ENCODE results near the gene OR52A1. TPM values are rescaled to one million over a fixed set of nuclear protein-coding genes. Genes with fewer than 3 reads are reported as not detected.

The OR52A1 gene
- total RNA-seq, 1 experiment from 2014 or later = 3.7 TPM

- TF ChIP-seq PREB (CRISPR knock-in tag; IDR thresholded peaks at IDR 0.05; ENCODE audit: borderline replicate concordance) (no peak), ZBTB21 (CRISPR knock-in tag; IDR thresholded peaks at IDR 0.05; ENCODE audit: borderline replicate concordance) (no peak), EMX1 (CRISPR knock-in tag; IDR thresholded peaks at IDR 0.05) (no peak), E2F4 (CRISPR knock-in tag; IDR thresholded peaks at IDR 0.05; ENCODE audit: borderline replicate concordance, low read depth) (no peak), JAZF1 (CRISPR knock-in tag; IDR thresholded peaks at IDR 0.05) (no peak), ATF2 (CRISPR knock-in tag; IDR thresholded peaks at IDR 0.05; ENCODE audit: borderline replicate concordance, low read depth) (no peak), USF2 (CRISPR knock-in tag; IDR thresholded peaks at IDR 0.05) (no peak), TP53 (CRISPR knock-in tag; IDR thresholded peaks at IDR 0.05) (no peak), SOX15 (CRISPR knock-in tag; IDR thresholded peaks at IDR 0.05) (no peak), NR2C2 (CRISPR knock-in tag; IDR thresholded peaks at IDR 0.05) (no peak), NFATC4 (CRISPR knock-in tag; IDR thresholded peaks at IDR 0.05) (no peak), MXD4 (CRISPR knock-in tag; IDR thresholded peaks at IDR 0.05; ENCODE audit: borderline replicate concordance) (no peak), IRF1 (CRISPR knock-in tag; IDR thresholded peaks at IDR 0.05) (no peak), CBFB (CRISPR knock-in tag; IDR thresholded peaks at IDR 0.05; ENCODE audit: low read depth) (no peak), ERG (CRISPR knock-in tag; IDR thresholded peaks at IDR 0.05) (no peak), FOXP4 (CRISPR knock-in tag; IDR thresholded peaks at IDR 0.05) (no peak), ARID4B (CRISPR knock-in tag; IDR thresholded peaks at IDR 0.05; ENCODE audit: borderline replicate concordance) (no peak), CREB1 (CRISPR knock-in tag; IDR thresholded peaks at IDR 0.05) (no peak), TCF7 (CRISPR knock-in tag; IDR thresholded peaks at IDR 0.05; ENCODE audit: low read depth) (no peak), ZNF532 (CRISPR knock-in tag; IDR thresholded peaks at IDR 0.05; ENCODE audit: borderline replicate concordance) (no peak)
- DNase-seq (ENCODE audit: low spot score) (no peak), ATAC-seq (no peak)
- ChIA-PET POLR2A (no interaction called here), CTCF (no interaction called here)
- no peaks in the 10 kb centered on the region for H3K36me3 Mint-ChIP-seq
- no peak overlapping the region for H3K27ac Mint-ChIP-seq
- no peak overlapping the region for H3K4me3 Mint-ChIP-seq
- H3K4me1 Mint-ChIP-seq = no peaks in the 10 kb centered on the region
- no peaks in the 10 kb centered on the region for H3K9me3 Mint-ChIP-seq
- H3K27me3 Mint-ChIP-seq (ENCODE audit: low read depth) = peaks cover 2% of the 10 kb centered on the region; the same call in 1 of the 2 replicates
Observed at GRCh38 chr11:5096011-5096410, 58.5 kb downstream of the OR52A1 start.

Data from WTC11 (cell line).